Activated naive CD8-positive, alpha-beta T cell treated with anti-CD3 and anti-CD28 coated beads, Interleukin-2, amount 10 ng/mL, durations not matched to agents 7 days and 5 days (primary cell): ENCODE results near the gene KIF18A. TPM values are rescaled to one million over a fixed set of nuclear protein-coding genes. Genes with fewer than 3 reads are reported as not detected.
"Not testable (repeated sequence)": the region's sequence is repeated elsewhere in the genome, so short reads cannot be mapped to it uniquely, and the experiment has no call there.

Experiments used
- ATAC-seq: fragments of 150-1000 bp; cut with Tn5 transposase; one replicate; pipeline ENCODE4 v1.10.0; 2021; ENCODE audit warnings: low read depth, moderate library complexity
- POLR2A ChIA-PET: fragments of 350-600 bp; sonication (Branson Sonifier 250); formaldehyde crosslinking; loops from one replicate; lab custom pipeline; 2021; ENCODE audit warnings: antibody characterized with exemption; lab: Charles Lee
- DNase-seq: peaks from one replicate; pipeline ENCODE4 v3.0.0; 2021
- H3K27ac Mint-ChIP-seq: one replicate; pipeline ENCODE4 v1.8.0; 2022; ENCODE audit warnings: mild to moderate bottlenecking, mixed read lengths
- H3K27me3 Mint-ChIP-seq: one replicate; pipeline ENCODE4 v1.8.0; 2022; ENCODE audit warnings: mild to moderate bottlenecking, moderate library complexity, mixed read lengths
- H3K36me3 Mint-ChIP-seq: one replicate; pipeline ENCODE4 v1.8.0; 2021; ENCODE audit warnings: mild to moderate bottlenecking, mixed read lengths
- H3K4me1 Mint-ChIP-seq: one replicate; pipeline ENCODE4 v1.8.0; 2021; ENCODE audit warnings: mixed read lengths
- H3K4me3 Mint-ChIP-seq: one replicate; pipeline ENCODE4 v1.8.0; 2022; ENCODE audit warnings: mild to moderate bottlenecking, moderate library complexity, mixed read lengths
- H3K9me3 Mint-ChIP-seq: one replicate; pipeline ENCODE4 v1.8.0; 2021; ENCODE audit warnings: mixed read lengths
- total RNA-seq, 2 experiments: library from RNA; stranded (reverse); gene quantifications; one replicate each; pipeline ENCODE4 v1.2.3, GENCODE V29; 2021

Gene KIF18A
- total RNA-seq, 2 experiments from 2014 or later, result 21.4 to 21.6 TPM

DNA sequence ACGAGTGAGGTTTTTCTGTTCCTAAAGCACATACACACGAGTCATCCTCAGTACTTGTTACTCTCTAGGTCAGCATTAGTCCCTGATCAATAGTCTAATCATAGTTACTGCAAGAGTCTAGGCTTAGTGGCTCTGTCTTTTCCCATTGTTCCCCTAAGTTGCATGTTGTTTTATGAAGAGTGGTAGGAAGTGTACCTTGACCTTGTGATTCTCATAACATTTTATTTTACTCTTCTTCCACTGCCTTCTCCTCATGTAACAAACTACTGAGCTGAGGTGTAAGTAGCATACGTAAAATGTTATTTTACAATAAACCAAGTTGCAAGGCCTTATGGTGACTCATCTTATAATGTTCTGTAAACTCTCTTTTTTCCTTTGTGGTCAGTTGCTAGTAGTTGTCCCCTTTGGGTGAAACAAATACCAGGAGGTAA is 15.2 kb upstream of the KIF18A start:
- Mint-ChIP-seq H3K27me3 (no peaks in the 10 kb centered on the region), H3K4me3 (no peak overlapping the region), H3K4me1 (peaks cover 4% of the 10 kb centered on the region), H3K36me3 (peaks cover 16% of the 10 kb centered on the region), H3K9me3 (no peaks in the 10 kb centered on the region), H3K27ac (no peak overlapping the region)
- POLR2A ChIA-PET, result no interaction called here
- ATAC-seq, result no peak
- no peak for DNase-seq

DNA sequence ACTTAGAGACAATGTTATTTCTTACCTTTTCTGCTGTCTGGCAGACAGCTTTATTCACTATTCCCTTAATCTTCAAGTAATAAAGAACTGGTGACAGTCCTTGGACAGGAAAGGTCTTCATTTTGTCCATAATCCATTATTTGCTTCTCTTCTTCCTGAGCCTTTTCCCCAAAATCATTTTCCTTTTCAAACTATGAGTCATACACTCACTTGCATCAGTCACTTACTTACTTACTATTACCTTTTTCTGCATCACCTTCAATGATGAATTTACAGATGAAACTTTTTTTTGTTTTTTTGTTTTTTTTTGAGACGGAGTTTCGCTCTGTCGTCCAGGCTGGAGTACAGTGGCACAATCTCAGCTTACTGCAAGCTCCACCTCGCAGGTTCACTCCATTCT is 9.8 kb upstream of the KIF18A start:
- ATAC-seq, result no peak
- H3K4me3 Mint-ChIP-seq, result no peak overlapping the region
- no peaks in the 10 kb centered on the region for H3K27me3 Mint-ChIP-seq
- H3K36me3 Mint-ChIP-seq, result peaks cover 12% of the 10 kb centered on the region
- no peak overlapping the region for H3K27ac Mint-ChIP-seq
- H3K4me1 Mint-ChIP-seq, result peaks cover 3% of the 10 kb centered on the region
- DNase-seq, result no peak
- POLR2A ChIA-PET, result no interaction called here
- H3K9me3 Mint-ChIP-seq, result no peaks in the 10 kb centered on the region

DNA sequence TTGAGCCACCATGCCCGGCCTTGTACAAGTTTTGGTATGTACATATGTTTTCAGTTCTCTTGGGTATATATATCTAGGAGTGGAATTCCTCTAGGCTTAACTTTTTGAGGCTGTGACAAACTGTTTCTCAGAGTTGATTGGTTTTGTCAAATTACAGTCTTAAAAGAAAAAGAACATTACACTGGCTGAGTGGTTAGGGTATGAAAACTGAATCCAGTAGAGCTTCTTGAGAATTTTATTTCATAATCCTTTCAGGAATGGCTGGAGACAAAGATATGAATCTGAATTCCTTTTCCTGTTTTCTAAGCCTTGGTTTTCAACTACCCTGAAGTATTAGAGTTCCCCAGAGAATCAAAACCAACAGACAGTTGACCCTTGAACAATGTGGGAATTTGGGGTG is 6.8 kb upstream of the KIF18A start:
- no peak overlapping the region for H3K27ac Mint-ChIP-seq
- no peaks in the 10 kb centered on the region for H3K27me3 Mint-ChIP-seq
- peaks cover 9% of the 10 kb centered on the region for H3K36me3 Mint-ChIP-seq
- POLR2A ChIA-PET, result no interaction called here
- DNase-seq, result no peak
- H3K4me3 Mint-ChIP-seq, result no peak overlapping the region
- no peak for ATAC-seq
- H3K4me1 Mint-ChIP-seq, result peaks cover 22% of the 10 kb centered on the region
- H3K9me3 Mint-ChIP-seq, result no peaks in the 10 kb centered on the region

DNA sequence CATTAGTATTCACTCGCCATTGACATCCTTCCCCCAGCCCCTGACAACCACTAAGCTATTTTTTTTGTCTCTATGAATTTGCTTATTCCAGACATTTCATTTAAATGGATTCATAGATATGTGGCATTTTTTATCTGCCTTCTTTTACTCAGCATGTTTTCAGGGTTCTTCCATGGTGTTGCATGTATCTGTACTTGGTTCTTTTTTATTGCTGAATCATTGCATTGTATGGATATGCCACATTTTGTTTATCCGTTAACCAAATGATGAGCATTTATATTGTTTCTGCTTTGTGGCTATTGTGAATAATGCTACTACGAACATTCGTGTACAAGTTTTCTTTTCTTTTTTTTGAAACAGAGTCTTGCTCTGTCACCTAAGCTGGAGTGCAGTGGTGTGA is 6.2 kb upstream of the KIF18A start:
- Mint-ChIP-seq H3K4me1 (peaks cover 25% of the 10 kb centered on the region), H3K36me3 (peaks cover 9% of the 10 kb centered on the region), H3K4me3 (no peak overlapping the region), H3K9me3 (no peaks in the 10 kb centered on the region), H3K27ac (no peak overlapping the region), H3K27me3 (no peaks in the 10 kb centered on the region)
- POLR2A ChIA-PET, result no interaction called here
- ATAC-seq (no peak), DNase-seq (no peak)

DNA sequence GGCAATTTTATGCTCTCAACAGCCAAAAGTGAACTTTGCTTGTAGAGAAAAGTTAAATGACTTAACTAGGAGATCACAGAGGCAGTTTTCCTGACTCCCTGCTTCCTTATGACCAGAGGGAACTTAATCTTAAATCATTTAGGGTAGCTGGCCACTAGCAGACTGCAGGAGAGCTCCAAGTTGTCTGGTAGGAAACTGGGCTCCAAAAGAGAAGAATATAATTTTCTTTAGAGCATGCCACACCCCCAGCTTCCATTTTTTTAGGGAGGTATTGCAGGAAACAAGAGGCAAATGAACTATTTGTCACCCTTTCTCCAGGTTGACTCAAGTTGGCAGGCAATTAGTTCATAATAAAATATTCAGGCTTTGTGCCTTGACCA is 2.9 kb upstream of the KIF18A start:
- POLR2A ChIA-PET, result no interaction called here

DNA sequence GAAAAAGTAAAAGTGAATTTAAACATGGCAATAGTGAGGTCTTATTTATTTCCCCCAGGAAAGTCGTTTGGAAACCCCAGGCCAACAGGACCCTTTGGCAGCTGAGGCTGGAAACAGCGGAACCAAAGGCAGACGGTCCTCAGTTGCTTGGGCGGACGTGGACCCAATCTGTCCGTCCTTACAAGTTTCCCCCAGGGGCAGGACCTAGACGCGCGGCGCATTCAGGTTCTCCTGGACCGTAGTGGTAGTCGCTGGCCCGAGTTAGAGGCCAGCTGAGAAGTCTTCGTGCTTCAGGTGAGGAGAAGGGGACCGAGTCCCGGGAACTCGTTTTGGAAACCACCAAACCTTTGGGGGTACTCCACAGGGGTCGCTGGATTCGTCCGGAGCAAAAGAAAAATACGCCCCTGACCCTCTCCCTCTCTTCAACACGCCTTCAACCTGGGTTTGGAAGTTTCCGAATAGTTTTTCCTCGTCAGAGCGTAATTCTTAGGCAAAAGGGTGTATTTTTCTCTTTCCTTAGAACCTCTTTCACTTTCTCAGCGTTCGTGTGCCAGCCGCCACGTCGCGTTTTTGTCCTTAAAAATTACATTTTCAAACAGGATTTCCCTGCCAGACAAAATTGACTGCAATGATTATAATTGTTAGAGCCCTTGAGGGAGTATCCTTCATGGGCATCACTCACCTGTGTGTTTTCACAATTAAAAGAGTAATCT is 2.3 kb upstream of the KIF18A start:
- H3K4me3 Mint-ChIP-seq, result peak overlapping the region; percentile 100
- H3K27ac Mint-ChIP-seq, result peak overlapping the region; percentile 91
- H3K4me1 Mint-ChIP-seq, result peaks cover 40% of the 10 kb centered on the region
- peaks cover 10% of the 10 kb centered on the region for H3K36me3 Mint-ChIP-seq
- ATAC-seq, result no peak
- POLR2A ChIA-PET, result no interaction called here
- no peaks in the 10 kb centered on the region for H3K9me3 Mint-ChIP-seq
- H3K27me3 Mint-ChIP-seq, result no peaks in the 10 kb centered on the region
- DNase-seq, result peak; percentile 59

More for the DNA sequence above, 2.9 kb upstream of the KIF18A start:
- DNase-seq, result no peak
- Mint-ChIP-seq H3K9me3 (no peaks in the 10 kb centered on the region), H3K27ac (peak overlapping the region; percentile 91), H3K27me3 (no peaks in the 10 kb centered on the region), H3K4me1 (peaks cover 35% of the 10 kb centered on the region), H3K4me3 (peak overlapping the region; percentile 100), H3K36me3 (peaks cover 13% of the 10 kb centered on the region)
- ATAC-seq, result no peak

DNA sequence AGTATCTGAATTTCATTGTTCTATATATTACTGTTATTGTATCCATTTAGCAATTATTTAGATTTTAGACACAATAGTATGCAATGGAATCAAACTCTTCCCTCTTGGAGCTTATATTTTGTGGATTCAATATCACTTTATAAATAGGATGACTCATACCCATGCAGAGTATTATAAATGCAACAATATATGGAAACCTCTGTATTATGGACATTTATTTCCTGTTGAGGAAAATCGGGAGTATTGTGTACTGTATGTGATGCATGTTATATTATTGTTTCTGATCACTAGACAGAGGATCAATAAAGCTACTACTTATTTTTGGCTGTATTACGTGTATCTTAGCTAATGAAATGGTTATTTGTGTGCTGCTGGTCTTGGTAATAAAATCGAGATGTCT is 1.0 kb upstream of the KIF18A start:
- H3K9me3 Mint-ChIP-seq, result no peaks in the 10 kb centered on the region
- H3K4me3 Mint-ChIP-seq, result peak overlapping the region; percentile 100
- peaks cover 6% of the 10 kb centered on the region for H3K36me3 Mint-ChIP-seq
- H3K4me1 Mint-ChIP-seq, result peaks cover 46% of the 10 kb centered on the region
- POLR2A ChIA-PET, result no interaction called here
- no peak for DNase-seq
- peak overlapping the region; percentile 20 for H3K27ac Mint-ChIP-seq
- no peak for ATAC-seq
- no peaks in the 10 kb centered on the region for H3K27me3 Mint-ChIP-seq

DNA sequence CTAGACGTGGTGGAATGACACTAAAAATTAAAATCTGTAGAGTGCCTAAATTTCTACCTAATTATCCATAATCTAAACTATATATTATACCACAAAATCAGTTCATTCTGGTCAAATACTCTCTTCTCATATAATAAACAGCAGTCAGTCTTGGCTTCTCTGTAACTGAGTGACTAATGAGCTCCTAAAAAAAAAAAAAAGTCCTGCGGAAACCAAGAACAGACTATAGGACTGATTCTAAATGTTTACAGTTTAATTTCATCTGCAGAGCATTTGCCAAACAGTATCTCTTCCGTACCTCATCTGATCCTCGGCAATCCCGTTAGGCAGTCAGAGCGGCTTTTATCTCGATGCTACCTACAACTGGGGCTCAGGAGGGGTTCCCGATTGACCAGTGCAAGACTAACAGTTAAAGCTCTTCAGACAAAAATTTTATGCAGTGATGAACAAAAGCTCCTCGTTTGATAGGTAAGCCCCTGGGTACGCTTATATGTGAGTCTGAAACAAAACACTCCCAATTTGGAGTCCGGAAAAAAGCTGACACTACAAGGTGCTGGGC is 686 bp downstream of the KIF18A start:
- peak overlapping the region; percentile 100 for H3K27ac Mint-ChIP-seq
- ATAC-seq (no peak), DNase-seq (no peak)
- no peaks in the 10 kb centered on the region for H3K9me3 Mint-ChIP-seq
- H3K36me3 Mint-ChIP-seq, result peaks cover 4% of the 10 kb centered on the region
- POLR2A ChIA-PET, result interaction anchor here (0.6 to 2.7 kb wide), 2 partner anchors 11 to 15 kb away, joined by 3 to 10 read pairs; no protein-coding TSS in a partner anchor
- peaks cover 45% of the 10 kb centered on the region for H3K4me1 Mint-ChIP-seq
- H3K27me3 Mint-ChIP-seq, result no peaks in the 10 kb centered on the region
- peak overlapping the region; percentile 100 for H3K4me3 Mint-ChIP-seq

DNA sequence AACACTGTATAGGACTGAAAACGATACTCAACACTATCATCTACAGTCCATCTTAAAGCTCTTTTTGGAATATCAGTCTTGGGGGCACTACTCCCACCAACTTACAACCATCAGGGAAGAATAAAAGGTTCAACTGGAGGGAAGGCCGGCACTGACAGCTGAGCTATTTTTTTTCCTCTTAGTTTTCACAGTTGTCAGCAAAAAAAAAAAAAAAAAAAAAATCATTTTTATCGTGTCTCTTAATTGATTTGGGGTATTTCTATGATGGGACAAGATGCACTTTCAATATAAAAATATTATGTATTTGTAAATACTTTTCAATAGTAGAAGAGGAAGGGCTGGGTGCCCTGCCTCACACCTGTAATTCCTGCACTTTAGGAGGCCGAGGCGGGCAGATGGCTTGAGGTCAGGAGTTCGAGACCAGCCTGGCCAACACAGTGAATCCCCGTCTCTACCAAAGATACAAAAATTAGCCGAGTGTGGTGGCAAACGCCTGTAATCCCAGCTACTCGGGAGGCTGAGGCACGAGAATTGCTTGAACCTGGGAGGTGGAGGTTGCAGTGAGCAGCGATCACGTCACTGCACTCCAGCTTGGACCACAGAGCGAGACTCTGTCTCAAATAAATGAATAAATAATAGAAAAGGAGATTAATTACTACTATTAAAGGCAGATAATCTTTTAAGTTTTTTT is 1.5 kb downstream of the KIF18A start:
- no peaks in the 10 kb centered on the region for H3K9me3 Mint-ChIP-seq
- no peaks in the 10 kb centered on the region for H3K27me3 Mint-ChIP-seq
- H3K36me3 Mint-ChIP-seq, result peaks cover 5% of the 10 kb centered on the region
- no peak for ATAC-seq
- peaks cover 38% of the 10 kb centered on the region for H3K4me1 Mint-ChIP-seq
- peak overlapping the region; percentile 100 for H3K4me3 Mint-ChIP-seq
- H3K27ac Mint-ChIP-seq, result peak overlapping the region; percentile 81
- DNase-seq, result no peak
- POLR2A ChIA-PET, result interaction anchor here (0.6 to 2.7 kb wide), 3 partner anchors 10 to 14 kb away, joined by 3 to 10 read pairs (median 3); no protein-coding TSS in a partner anchor

DNA sequence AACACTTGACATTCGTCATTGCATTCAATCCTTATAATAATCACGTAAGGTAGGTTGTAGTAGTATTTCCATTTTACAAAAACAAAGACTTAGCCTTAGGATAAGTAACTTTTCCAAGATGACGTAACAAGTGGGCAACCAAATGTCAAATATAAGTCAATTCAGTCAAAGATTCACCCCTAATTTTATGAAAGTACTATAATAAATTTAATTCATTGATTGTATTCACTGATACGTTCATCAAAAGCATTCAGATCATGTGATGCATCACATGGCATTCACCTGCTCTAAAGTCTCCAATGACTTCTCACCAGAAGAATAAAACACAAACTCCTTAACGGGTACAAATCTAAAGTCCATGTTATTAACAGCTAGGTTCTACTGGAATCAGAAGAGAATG is 2.1 kb downstream of the KIF18A start:
- Mint-ChIP-seq H3K27ac (peak overlapping the region; percentile 81), H3K9me3 (no peaks in the 10 kb centered on the region), H3K4me3 (peak overlapping the region; percentile 100), H3K4me1 (peaks cover 35% of the 10 kb centered on the region), H3K27me3 (no peaks in the 10 kb centered on the region), H3K36me3 (peaks cover 5% of the 10 kb centered on the region)
- POLR2A ChIA-PET, result interaction anchor here (0.6 to 2.7 kb wide), 2 partner anchors 9 to 14 kb away, joined by 3 to 10 read pairs; no protein-coding TSS in a partner anchor
- ATAC-seq (no peak), DNase-seq (no peak)

DNA sequence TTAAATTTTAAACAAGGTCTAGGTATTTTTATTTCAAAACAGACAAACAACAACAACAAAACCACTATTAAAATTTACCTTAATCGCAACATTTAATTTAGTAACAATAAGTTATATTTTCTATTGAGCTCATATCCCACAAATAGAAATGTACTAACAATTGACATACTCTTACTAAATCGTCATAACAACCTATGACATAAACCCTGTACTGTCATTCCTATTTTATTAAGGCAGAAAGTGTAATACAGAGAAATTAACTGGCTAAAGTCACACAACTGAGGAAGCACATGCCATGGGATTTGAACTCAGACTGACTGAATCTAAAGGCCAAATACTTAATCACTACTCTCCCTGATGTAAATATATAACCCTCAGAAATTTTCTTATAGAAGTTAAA is 3.0 kb downstream of the KIF18A start:
- Mint-ChIP-seq H3K27ac (no peak overlapping the region), H3K9me3 (no peaks in the 10 kb centered on the region), H3K4me3 (no peak overlapping the region), H3K27me3 (no peaks in the 10 kb centered on the region), H3K36me3 (peaks cover 6% of the 10 kb centered on the region), H3K4me1 (peaks cover 32% of the 10 kb centered on the region)
- DNase-seq (no peak), ATAC-seq (no peak)
- POLR2A ChIA-PET, result no interaction called here

DNA sequence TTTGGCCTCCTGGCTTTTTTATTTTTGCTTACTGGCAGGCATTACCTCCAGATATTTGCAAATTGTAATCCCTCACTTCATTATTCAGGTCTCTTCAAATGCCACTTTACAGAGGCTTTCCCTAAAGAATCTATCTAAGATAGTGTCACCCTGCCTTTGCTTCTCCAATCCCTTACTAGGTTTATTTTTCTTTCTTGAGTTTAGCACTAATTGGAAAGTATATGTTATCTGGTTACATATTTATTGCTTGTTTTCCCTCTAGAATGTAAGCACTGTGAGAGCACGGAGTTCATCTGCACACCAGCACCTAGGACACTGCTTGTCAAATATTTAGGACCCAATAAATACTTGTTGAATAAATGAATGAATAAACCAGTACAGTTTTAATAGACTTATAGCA is 3.5 kb downstream of the KIF18A start:
- H3K4me1 Mint-ChIP-seq, result peaks cover 32% of the 10 kb centered on the region
- POLR2A ChIA-PET, result no interaction called here
- no peak overlapping the region for H3K27ac Mint-ChIP-seq
- H3K4me3 Mint-ChIP-seq, result no peak overlapping the region
- H3K36me3 Mint-ChIP-seq, result peaks cover 12% of the 10 kb centered on the region
- no peaks in the 10 kb centered on the region for H3K27me3 Mint-ChIP-seq
- DNase-seq (no peak), ATAC-seq (no peak)
- H3K9me3 Mint-ChIP-seq, result no peaks in the 10 kb centered on the region

DNA sequence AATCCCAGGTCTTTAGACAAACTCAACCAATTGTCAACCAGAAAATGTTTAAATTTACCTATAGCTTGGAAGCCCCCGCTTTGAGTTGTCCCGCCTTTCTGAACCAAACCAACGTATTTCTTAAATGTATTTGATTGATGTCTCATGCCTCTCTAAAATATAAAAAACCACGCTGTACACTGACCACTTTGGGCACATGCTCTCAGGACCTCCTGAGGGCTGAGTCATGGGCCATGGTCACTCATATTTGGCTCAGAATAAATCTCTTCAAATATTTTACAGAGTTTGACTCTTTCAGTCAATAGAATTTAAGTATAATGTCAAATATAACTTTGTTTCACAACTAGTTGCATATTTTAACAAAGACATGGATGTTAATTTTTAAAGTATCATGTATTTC is 5.7 kb downstream of the KIF18A start:
- peaks cover 31% of the 10 kb centered on the region for H3K4me1 Mint-ChIP-seq
- ATAC-seq, H3K27me3 Mint-ChIP-seq, H3K27ac Mint-ChIP-seq, DNase-seq, H3K9me3 Mint-ChIP-seq, POLR2A ChIA-PET, H3K4me3 Mint-ChIP-seq: not testable (repeated sequence)
- H3K36me3 Mint-ChIP-seq, result peaks cover 19% of the 10 kb centered on the region
